NT2/D1 (cell line): Measurements from ENCODE around the gene IBTK.
"Not testable (repeated sequence)": the region's sequence is repeated elsewhere in the genome, so short reads cannot be mapped to it uniquely, and the experiment has no call there.

ENCODE experiments used
- DNase-seq: peaks from one replicate; pipeline ENCODE4 v3.0.0-alpha.2; 2011; ENCODE audit warnings: low read depth, low spot score
- H3K27me3 ChIP-seq: 2 replicates; pipeline ENCODE4 v1.6.0; 2011; ENCODE audit warnings: mild to moderate bottlenecking; ENCODE audit not compliant: insufficient read length, insufficient read depth
- H3K36me3 ChIP-seq: 2 replicates; pipeline ENCODE4 v1.6.1; 2011; ENCODE audit warnings: mild to moderate bottlenecking, low read length, mixed read lengths; ENCODE audit not compliant: insufficient read depth, insufficient read length
- H3K4me1 ChIP-seq: 2 replicates; pipeline ENCODE4 v1.5.1; 2011; ENCODE audit not compliant: insufficient read depth, insufficient read length
- H3K4me3 ChIP-seq: 2 replicates; pipeline ENCODE4 v1.5.1; 2011; ENCODE audit warnings: low read depth; ENCODE audit not compliant: insufficient read length
- H3K9ac ChIP-seq: 2 replicates; pipeline ENCODE4 v1.6.0; 2011; ENCODE audit warnings: low read depth; ENCODE audit not compliant: insufficient read length
- H3K9me3 ChIP-seq: 2 replicates; pipeline ENCODE4 v1.5.1; 2011; ENCODE audit warnings: mild to moderate bottlenecking, low read length; ENCODE audit not compliant: insufficient read depth
- SUZ12 ChIP-seq: IDR thresholded peaks from 2 replicates; pipeline ENCODE4 v1.6.1; 2011; ENCODE audit not compliant: insufficient read length, insufficient read depth; ENCODE audit errors: extremely low read depth
- YY1 ChIP-seq: IDR thresholded peaks from 2 replicates; pipeline ENCODE4 v1.6.1; 2011; ENCODE audit not compliant: insufficient read length, insufficient read depth
- ZNF274 ChIP-seq: IDR thresholded peaks from 2 replicates; pipeline ENCODE4 v1.6.1; 2011; ENCODE audit warnings: mild to moderate bottlenecking, low read depth, low read length

IBTK gene

GRCh38 chr6:82216549-82216948 lies 31.0 kb downstream of the IBTK start:
- H3K27me3 ChIP-seq, result no peaks in the 10 kb centered on the region
- H3K9ac ChIP-seq, result no peak overlapping the region
- no peaks in the 10 kb centered on the region for H3K4me1 ChIP-seq
- H3K4me3 ChIP-seq, result no peak overlapping the region
- TF ChIP-seq ZNF274 (no peak), SUZ12 (no peak), YY1 (no peak)
- peaks cover 5% of the 10 kb centered on the region; the same call in 1 of the 2 replicates for H3K9me3 ChIP-seq
- DNase-seq, result no peak
- peaks cover 65% of the 10 kb centered on the region for H3K36me3 ChIP-seq

- H3K4me3 ChIP-seq, result no peak overlapping the region
- peaks cover 5% of the 10 kb centered on the region; the same call in 1 of the 2 replicates for H3K9me3 ChIP-seq
- H3K27me3 ChIP-seq, result no peaks in the 10 kb centered on the region
- DNase-seq, result no peak
- peaks cover 46% of the 10 kb centered on the region for H3K36me3 ChIP-seq
- H3K9ac ChIP-seq, result no peak overlapping the region
- no peaks in the 10 kb centered on the region for H3K4me1 ChIP-seq
- TF ChIP-seq ZNF274 (no peak), YY1 (no peak), SUZ12 (no peak)
Measured at GRCh38 chr6:82211326-82211725, 36.2 kb downstream of the IBTK start.

GRCh38 chr6:82208913-82209312 lies 38.6 kb downstream of the IBTK start:
- no peak overlapping the region for H3K4me3 ChIP-seq
- H3K27me3 ChIP-seq, result no peaks in the 10 kb centered on the region
- DNase-seq, result no peak
- H3K9me3 ChIP-seq, result no peaks in the 10 kb centered on the region
- no peak overlapping the region for H3K9ac ChIP-seq
- no peaks in the 10 kb centered on the region for H3K4me1 ChIP-seq
- TF ChIP-seq ZNF274 (no peak), SUZ12 (no peak), YY1 (no peak)
- peaks cover 39% of the 10 kb centered on the region for H3K36me3 ChIP-seq

GRCh38 chr6:82205930-82206392 lies 41.6 kb downstream of the IBTK start:
- Histone ChIP-seq H3K4me3 (no peak overlapping the region), H3K36me3 (peaks cover 41% of the 10 kb centered on the region), H3K9ac (no peak overlapping the region), H3K9me3 (no peaks in the 10 kb centered on the region), H3K27me3 (no peaks in the 10 kb centered on the region), H3K4me1 (no peaks in the 10 kb centered on the region)
- DNase-seq, result no peak
- TF ChIP-seq ZNF274 (no peak), YY1 (no peak), SUZ12 (no peak)

GRCh38 chr6:82204020-82204419 lies 43.5 kb downstream of the IBTK start:
- no peak for TF ChIP-seq YY1
- no peak for TF ChIP-seq ZNF274
- TF ChIP-seq SUZ12, result no peak
- H3K36me3 ChIP-seq, result peaks cover 54% of the 10 kb centered on the region
- no peaks in the 10 kb centered on the region for H3K4me1 ChIP-seq
- no peak for DNase-seq
- H3K4me3 ChIP-seq, result no peak overlapping the region
- H3K9ac ChIP-seq, result no peak overlapping the region
- no peaks in the 10 kb centered on the region for H3K9me3 ChIP-seq
- no peaks in the 10 kb centered on the region for H3K27me3 ChIP-seq

GRCh38 chr6:82197784-82198183 lies 49.8 kb downstream of the IBTK start:
- TF ChIP-seq SUZ12 (no peak), ZNF274 (no peak), YY1 (no peak)

GRCh38 chr6:82197245-82197644 lies 50.3 kb downstream of the IBTK start:
- not testable (repeated sequence) for H3K4me1 ChIP-seq, DNase-seq, H3K9me3 ChIP-seq, H3K9ac ChIP-seq, H3K4me3 ChIP-seq, H3K27me3 ChIP-seq
- peaks cover 71% of the 10 kb centered on the region for H3K36me3 ChIP-seq

More at GRCh38 chr6:82197784-82198183, 49.8 kb downstream of the IBTK start:
- Histone ChIP-seq H3K9ac (no peak overlapping the region), H3K4me1 (no peaks in the 10 kb centered on the region), H3K4me3 (no peak overlapping the region), H3K36me3 (peaks cover 71% of the 10 kb centered on the region), H3K9me3 (no peaks in the 10 kb centered on the region), H3K27me3 (no peaks in the 10 kb centered on the region)
- DNase-seq, result no peak

GRCh38 chr6:82196161-82196560 lies 51.4 kb downstream of the IBTK start:
- Histone ChIP-seq H3K4me1 (no peaks in the 10 kb centered on the region), H3K36me3 (peaks cover 77% of the 10 kb centered on the region), H3K4me3 (no peak overlapping the region), H3K27me3 (no peaks in the 10 kb centered on the region), H3K9ac (no peak overlapping the region), H3K9me3 (no peaks in the 10 kb centered on the region)
- TF ChIP-seq ZNF274 (no peak), YY1 (no peak), SUZ12 (no peak)
- no peak for DNase-seq
